MCF 10A (cell line): ENCODE measurements around the gene LINGO3. TPM values are rescaled to one million over a fixed set of nuclear protein-coding genes. Genes with fewer than 3 reads are reported as not detected.

Source experiments
- BruUV-seq: library from RNA; stranded (reverse); fragments of 400-500 nt; replicated peaks from 2 replicates; lab custom pipeline; 2021; lab: Mats Ljungman, UMichigan
- CTCF ChIA-PET: fragments of 300-600 bp; sonication (Branson Sonifier 250); formaldehyde crosslinking; extraction: SDS; loops from one replicate; lab custom pipeline; 2021; ENCODE audit warnings: antibody characterized with exemption, inconsistent platforms; lab: Yijun Ruan, JAX
- POLR2A ChIA-PET: fragments of 300-600, 350-650 bp; sonication (Branson Sonifier 250); formaldehyde crosslinking; extraction: SDS; loops from one replicate; lab custom pipeline; 2020; ENCODE audit warnings: antibody characterized with exemption, inconsistent platforms; lab: Yijun Ruan, JAX
- DNase-seq: peaks from one replicate; pipeline ENCODE4 v3.0.0-alpha.2; 2018; ENCODE audit not compliant: unreplicated experiment
- H3K27ac Mint-ChIP-seq: one replicate; pipeline ENCODE4 v1.8.0; 2022; ENCODE audit warnings: mild to moderate bottlenecking, low read depth, mixed read lengths; ENCODE audit not compliant: unreplicated experiment
- H3K27me3 Mint-ChIP-seq: one replicate; pipeline ENCODE4 v1.8.0; 2022; ENCODE audit warnings: mixed read lengths; ENCODE audit not compliant: insufficient read depth, unreplicated experiment
- H3K36me3 Mint-ChIP-seq: one replicate; pipeline ENCODE4 v1.8.0; 2022; ENCODE audit warnings: mild to moderate bottlenecking, moderate library complexity, mixed read lengths; ENCODE audit not compliant: insufficient read depth, unreplicated experiment
- H3K4me1 Mint-ChIP-seq: one replicate; pipeline ENCODE4 v1.8.0; 2022; ENCODE audit warnings: mixed read lengths; ENCODE audit not compliant: insufficient read depth, unreplicated experiment
- H3K4me3 Mint-ChIP-seq: one replicate; pipeline ENCODE4 v1.8.0; 2022; ENCODE audit warnings: mild to moderate bottlenecking, moderate library complexity, mixed read lengths; ENCODE audit not compliant: unreplicated experiment
- H3K9me3 Mint-ChIP-seq: one replicate; pipeline ENCODE4 v1.8.0; 2022; ENCODE audit warnings: mixed read lengths; ENCODE audit not compliant: unreplicated experiment
- CTCF ChIP-seq: fragments of 200-600 bp; IDR thresholded peaks from one replicate; pipeline ENCODE4 v1.8.0; 2022; ENCODE audit warnings: antibody characterized with exemption, mild to moderate bottlenecking; ENCODE audit not compliant: unreplicated experiment
- intact Hi-C: fragments of 100-400 bp; cut with micrococcal nuclease; formaldehyde crosslinking; loops from 2 replicates; pipeline ENCODE4 v1.14.1; 2022
- total RNA-seq: library from RNA; stranded (reverse); gene quantifications from 2 replicates; pipeline ENCODE4 v1.2.3, GENCODE V29; 2022

The LINGO3 gene
- total RNA-seq, 1 experiment from 2014 or later: not detected

- H3K36me3 Mint-ChIP-seq: no peaks in the 10 kb centered on the region
- no peak for DNase-seq
- no TSS peak for BruUV-seq
- CTCF ChIA-PET: no interaction called here
- POLR2A ChIA-PET: interaction anchor here (0.6 kb wide), 1 partner anchor 8 kb away, joined by 4 read pairs; no protein-coding TSS in a partner anchor
- H3K27ac Mint-ChIP-seq: no peak overlapping the region
- peaks cover 16% of the 10 kb centered on the region for H3K27me3 Mint-ChIP-seq
- no peak overlapping the region for H3K4me3 Mint-ChIP-seq
- intact Hi-C loops: no loop called here
- TF ChIP-seq CTCF: no peak
- peaks cover 5% of the 10 kb centered on the region for H3K4me1 Mint-ChIP-seq
- H3K9me3 Mint-ChIP-seq: peaks cover 15% of the 10 kb centered on the region
Measured at GRCh38 chr19:2312820-2313501, 5.0 kb upstream of the LINGO3 start.

GRCh38 chr19:2311093-2311492, 3.1 kb upstream of the LINGO3 start:
- H3K27ac Mint-ChIP-seq: no peak overlapping the region
- intact Hi-C loops: no loop called here
- CTCF ChIA-PET: interaction anchor here (1.2 kb wide), 1 partner anchor 39 kb away, joined by 3 read pairs; no protein-coding TSS in a partner anchor

GRCh38 chr19:2309734-2310362, 1.9 kb upstream of the LINGO3 start:
- ChIA-PET CTCF (interaction anchor here (0.6 kb wide), 2 partner anchors 94 to 472 kb away, joined by 3 read pairs; no protein-coding TSS in a partner anchor), POLR2A (no interaction called here)
- Mint-ChIP-seq H3K36me3 (no peaks in the 10 kb centered on the region), H3K27ac (no peak overlapping the region), H3K4me1 (peaks cover 5% of the 10 kb centered on the region), H3K4me3 (no peak overlapping the region), H3K27me3 (peaks cover 16% of the 10 kb centered on the region), H3K9me3 (peaks cover 7% of the 10 kb centered on the region)
- BruUV-seq: no TSS peak
- peak; percentile 56 for DNase-seq
- intact Hi-C loops: no loop called here
- no peak for TF ChIP-seq CTCF

More at GRCh38 chr19:2311093-2311492, 3.1 kb upstream of the LINGO3 start:
- Mint-ChIP-seq H3K9me3 (peaks cover 15% of the 10 kb centered on the region), H3K4me1 (peaks cover 5% of the 10 kb centered on the region), H3K36me3 (no peaks in the 10 kb centered on the region), H3K27me3 (peaks cover 16% of the 10 kb centered on the region), H3K4me3 (no peak overlapping the region)
- no TSS peak for BruUV-seq
- no peak for TF ChIP-seq CTCF
- POLR2A ChIA-PET: no interaction called here
- no peak for DNase-seq

GRCh38 chr19:2307518-2308012, 389 bp downstream of the LINGO3 start:
- no peak for DNase-seq
- Mint-ChIP-seq H3K27me3 (peaks cover 16% of the 10 kb centered on the region), H3K4me3 (no peak overlapping the region), H3K9me3 (no peaks in the 10 kb centered on the region), H3K4me1 (peaks cover 5% of the 10 kb centered on the region), H3K27ac (no peak overlapping the region), H3K36me3 (no peaks in the 10 kb centered on the region)
- ChIA-PET CTCF (no interaction called here), POLR2A (no interaction called here)
- no TSS peak for BruUV-seq
- intact Hi-C loops: no loop called here
- no peak for TF ChIP-seq CTCF
